H9 (cell line): ENCODE measurements around the gene ARHGAP31. TPM values are rescaled to one million over a fixed set of nuclear protein-coding genes. Genes with fewer than 3 reads are reported as not detected.

Source experiments
- DNase-seq: peaks from one replicate; pipeline ENCODE4 v3.0.0-alpha.2; 2017
- H2AFZ ChIP-seq: one replicate; pipeline ENCODE4 v1.6.1; 2013; ENCODE audit warnings: mild to moderate bottlenecking, low read length, control low read depth, moderate library complexity
- H2AK5ac ChIP-seq: 2 replicates; pipeline ENCODE4 v1.6.1; 2013; ENCODE audit warnings: low read length, control low read depth, mixed read lengths; ENCODE audit not compliant: insufficient read length
- H2BK120ac ChIP-seq: one replicate; pipeline ENCODE4 v1.6.1; 2013; ENCODE audit warnings: low read depth, mild to moderate bottlenecking, low read length, control low read depth, inconsistent platforms; ENCODE audit not compliant: poor library complexity, severe bottlenecking
- H2BK12ac ChIP-seq: 2 replicates; pipeline ENCODE4 v1.6.1; 2013; ENCODE audit warnings: low read length, control low read depth, mixed read lengths, low read depth; ENCODE audit not compliant: insufficient read length
- H2BK15ac ChIP-seq: 2 replicates; pipeline ENCODE4 v1.6.1; 2013; ENCODE audit warnings: low read depth, low read length, control low read depth
- H2BK20ac ChIP-seq: one replicate; pipeline ENCODE4 v1.6.1; 2013; ENCODE audit warnings: low read depth, mild to moderate bottlenecking, low read length, control low read depth, inconsistent platforms; ENCODE audit not compliant: poor library complexity, severe bottlenecking
- H2BK5ac ChIP-seq: 2 replicates; pipeline ENCODE4 v1.6.1; 2013; ENCODE audit warnings: low read length, control low read depth, mixed read lengths; ENCODE audit not compliant: insufficient read length
- H3K14ac ChIP-seq: 2 replicates; pipeline ENCODE4 v1.6.1; 2013; ENCODE audit warnings: low read length, control low read depth; ENCODE audit not compliant: insufficient read depth
- H3K18ac ChIP-seq: 2 replicates; pipeline ENCODE4 v1.6.1; 2013; ENCODE audit warnings: low read depth, mild to moderate bottlenecking, mixed read lengths, low read length, control low read depth; ENCODE audit not compliant: insufficient read length
- H3K23ac ChIP-seq: 2 replicates; pipeline ENCODE4 v1.6.1; 2013; ENCODE audit warnings: low read length, control low read depth, mixed read lengths, low read depth; ENCODE audit not compliant: insufficient read length
- H3K23me2 ChIP-seq: 2 replicates; pipeline ENCODE4 v1.6.1; 2013; ENCODE audit warnings: low read depth, mild to moderate bottlenecking, mixed read lengths, low read length, control low read depth; ENCODE audit not compliant: insufficient read length, poor library complexity, severe bottlenecking
- H3K27ac ChIP-seq: 2 replicates; pipeline ENCODE4 v1.5.1; 2013; ENCODE audit warnings: low read length, control low read depth, mixed read lengths, low read depth; ENCODE audit not compliant: insufficient read length
- H3K27me3 ChIP-seq: 2 replicates; pipeline ENCODE4 v1.6.1; 2013; ENCODE audit warnings: low read length, control low read depth, inconsistent platforms; ENCODE audit not compliant: insufficient read depth
- H3K4ac ChIP-seq: 2 replicates; pipeline ENCODE4 v1.6.1; 2013; ENCODE audit warnings: low read depth, mild to moderate bottlenecking, control low read depth, inconsistent platforms, low read length, moderate library complexity
- H3K4me1 ChIP-seq: 2 replicates; pipeline ENCODE4 v1.6.1; 2013; ENCODE audit warnings: low read length, control low read depth, inconsistent platforms; ENCODE audit not compliant: insufficient read depth
- H3K4me2 ChIP-seq: 2 replicates; pipeline ENCODE4 v1.6.1; 2013; ENCODE audit warnings: low read length, control low read depth, mixed read lengths; ENCODE audit not compliant: insufficient read length, insufficient read depth
- H3K56ac ChIP-seq: 2 replicates; pipeline ENCODE4 v1.6.1; 2013; ENCODE audit warnings: low read depth, mild to moderate bottlenecking, mixed read lengths, low read length, control low read depth; ENCODE audit not compliant: insufficient read length
- H3K79me1 ChIP-seq: 2 replicates; pipeline ENCODE4 v1.6.1; 2013; ENCODE audit warnings: low read depth, mild to moderate bottlenecking, moderate library complexity, low read length, control low read depth, inconsistent platforms; ENCODE audit not compliant: insufficient read depth, poor library complexity, severe bottlenecking
- H3K79me2 ChIP-seq: 2 replicates; pipeline ENCODE4 v1.6.1; 2013; ENCODE audit warnings: low read length, control low read depth, inconsistent platforms; ENCODE audit not compliant: insufficient read depth
- H3K9ac ChIP-seq: 2 replicates; pipeline ENCODE4 v1.6.1; 2013; ENCODE audit warnings: low read length, control low read depth, mixed read lengths; ENCODE audit not compliant: insufficient read length; ENCODE audit errors: extremely low read depth
- H3K9me3 ChIP-seq: one replicate; pipeline ENCODE4 v1.6.1; 2013; ENCODE audit warnings: low read depth, low read length, inconsistent platforms; ENCODE audit not compliant: control insufficient read depth
- H3T11ph ChIP-seq: one replicate; pipeline ENCODE4 v1.6.1; 2013; ENCODE audit warnings: mild to moderate bottlenecking, low read length, control low read depth, inconsistent platforms
- H4K20me1 ChIP-seq: one replicate; pipeline ENCODE4 v1.6.1; 2013; ENCODE audit not compliant: control insufficient read depth, insufficient read length, insufficient read depth
- H4K5ac ChIP-seq: 2 replicates; pipeline ENCODE4 v1.6.1; 2013; ENCODE audit warnings: low read depth, mild to moderate bottlenecking, mixed read lengths, low read length, control low read depth; ENCODE audit not compliant: insufficient read length
- H4K8ac ChIP-seq: replicated peaks from 2 replicates; pipeline ENCODE4 v1.6.1; 2013; ENCODE audit warnings: low read length, control low read depth, mixed read lengths, low read depth; ENCODE audit not compliant: insufficient read length
- H4K91ac ChIP-seq: 2 replicates; pipeline ENCODE4 v1.6.1; 2013; ENCODE audit warnings: low read depth, mild to moderate bottlenecking, moderate library complexity, mixed read lengths, low read length, control low read depth; ENCODE audit not compliant: insufficient read length
- H3K27ac Mint-ChIP-seq, 3 experiments: 2 replicates in 2 of 3; 3 replicates in 1 of 3; pipeline ENCODE4 v1.8.0; 2020 to 2021; ENCODE audit warnings: mixed read lengths in 3 of 3, mild to moderate bottlenecking in 1 of 3, moderate library complexity in 1 of 3
- H3K27me3 Mint-ChIP-seq: 2 replicates; pipeline ENCODE4 v1.8.0; 2021; ENCODE audit warnings: low read depth, mild to moderate bottlenecking, moderate library complexity, mixed read lengths
- H3K36me3 Mint-ChIP-seq, 3 experiments: 2 replicates in 2 of 3; 3 replicates in 1 of 3; pipeline ENCODE4 v1.8.0; 2020 to 2021; ENCODE audit warnings: low read depth in 3 of 3, mixed read lengths in 3 of 3; ENCODE audit not compliant: insufficient read depth in 1 of 3
- H3K4me1 Mint-ChIP-seq, 2 experiments: 2 replicates each; pipeline ENCODE4 v1.8.0; 2020; ENCODE audit warnings: mixed read lengths in 2 of 2
- H3K4me3 Mint-ChIP-seq, 2 experiments: 2 replicates in 1 of 2; 3 replicates in 1 of 2; pipeline ENCODE4 v1.8.0; 2020 to 2021; ENCODE audit warnings: mild to moderate bottlenecking in 2 of 2, mixed read lengths in 2 of 2, moderate library complexity in 1 of 2
- H3K9me3 Mint-ChIP-seq, 2 experiments: 2 replicates in 1 of 2; 3 replicates in 1 of 2; pipeline ENCODE4 v1.8.0; 2020; ENCODE audit warnings: mild to moderate bottlenecking in 2 of 2, mixed read lengths in 2 of 2, moderate library complexity in 1 of 2
- CTCF ChIP-seq: fragments of 200-600 bp; sonication (generic); conservative IDR thresholded peaks from 3 replicates; pipeline ENCODE4 v1.8.0; 2021; ENCODE audit warnings: antibody characterized with exemption, mild to moderate bottlenecking
- WGBS: extraction: QIAGEN DNeasy Blood & Tissue Kit; methylation state at CpG from one replicate; pipeline ENCODE4 v1.1.7; 2013; ENCODE audit warnings: missing lambda C conversion rate, low lambda C conversion rate, mixed read lengths; ENCODE audit not compliant: insufficient read length; ENCODE audit errors: extremely low coverage; 5-methylcytosine and 5-hydroxymethylcytosine counted together
- total RNA-seq: library from RNA; stranded (reverse); gene quantifications from 2 replicates; pipeline ENCODE4 v1.2.1, GENCODE V29; 2021

The ARHGAP31 gene
- total RNA-seq, 1 experiment from 2014 or later: 2.2 TPM

GRCh38 chr3:119395923-119396358 is 101.8 kb downstream of the ARHGAP31 start:
- H2AK5ac ChIP-seq: no peak overlapping the region
- H3K9ac ChIP-seq: no peak overlapping the region
- H3K27me3 Mint-ChIP-seq: no peaks in the 10 kb centered on the region; the same call in 1 of the 2 replicates
- H3K18ac ChIP-seq: no peak overlapping the region
- no peak overlapping the region for H4K5ac ChIP-seq
- H3K79me2 ChIP-seq: no peaks in the 10 kb centered on the region
- H3K9me3 ChIP-seq: no peaks in the 10 kb centered on the region
- no peak overlapping the region for H3K4ac ChIP-seq
- H4K91ac ChIP-seq: no peak overlapping the region
- H3K9me3 Mint-ChIP-seq: no peaks in the 10 kb centered on the region
- no peak overlapping the region for H3T11ph ChIP-seq
- no peak overlapping the region for H3K14ac ChIP-seq
- no peak overlapping the region for H2BK20ac ChIP-seq
- no peak for DNase-seq
- H3K27ac ChIP-seq: no peak overlapping the region
- TF ChIP-seq CTCF: no peak
- H3K4me3 Mint-ChIP-seq: no peak overlapping the region
- no peaks in the 10 kb centered on the region for H3K27me3 ChIP-seq
- no peaks in the 10 kb centered on the region; a peak in 3 of 7 replicates for H3K36me3 Mint-ChIP-seq
- no peak overlapping the region for H4K8ac ChIP-seq
- no peak overlapping the region for H2BK5ac ChIP-seq
- H3K56ac ChIP-seq: no peak overlapping the region
- H3K4me1 ChIP-seq: peaks cover 11% of the 10 kb centered on the region; the same call in 1 of the 2 replicates
- H2BK15ac ChIP-seq: no peak overlapping the region
- H3K23me2 ChIP-seq: no peaks in the 10 kb centered on the region
- H2AFZ ChIP-seq: no peak overlapping the region
- no peak overlapping the region for H3K23ac ChIP-seq
- H4K20me1 ChIP-seq: no peaks in the 10 kb centered on the region
- H2BK120ac ChIP-seq: no peak overlapping the region
- H3K4me2 ChIP-seq: no peak overlapping the region
- H2BK12ac ChIP-seq: no peak overlapping the region
- WGBS: no CpG with 5 or more reads among the region's 2 CpGs
- H3K4me1 Mint-ChIP-seq: peaks cover 24% of the 10 kb centered on the region in 2 experiments
- H3K27ac Mint-ChIP-seq: peak overlapping the region in 1 of 3 experiments; percentile 20; a peak in 1 of 7 replicates
- no peaks in the 10 kb centered on the region for H3K79me1 ChIP-seq
